HG02943 (cell line): Measurements from ENCODE around the gene FADS6.

Source experiments
- ATAC-seq: cut with Tn5 transposase; IDR thresholded peaks from one replicate; pipeline ENCODE4 v1.9.1; 2021; ENCODE audit warnings: mild to moderate bottlenecking, low read depth, moderate library complexity; ENCODE audit not compliant: unreplicated experiment

FADS6 gene, protein sequence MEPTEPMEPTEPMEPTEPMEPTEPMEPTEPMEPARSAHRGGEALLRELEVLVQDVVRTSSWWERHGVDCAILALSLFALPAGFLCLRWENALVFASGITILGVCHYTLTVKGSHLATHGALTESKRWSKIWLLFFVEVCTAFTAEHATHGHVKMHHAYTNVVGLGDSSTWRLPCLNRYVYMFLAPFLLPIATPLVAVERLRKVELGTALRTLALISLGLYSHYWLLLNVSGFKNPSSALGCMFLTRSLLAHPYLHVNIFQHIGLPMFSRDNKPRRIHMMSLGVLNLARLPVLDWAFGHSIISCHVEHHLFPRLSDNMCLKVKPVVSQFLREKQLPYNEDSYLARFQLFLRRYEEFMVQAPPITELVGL

DNA sequence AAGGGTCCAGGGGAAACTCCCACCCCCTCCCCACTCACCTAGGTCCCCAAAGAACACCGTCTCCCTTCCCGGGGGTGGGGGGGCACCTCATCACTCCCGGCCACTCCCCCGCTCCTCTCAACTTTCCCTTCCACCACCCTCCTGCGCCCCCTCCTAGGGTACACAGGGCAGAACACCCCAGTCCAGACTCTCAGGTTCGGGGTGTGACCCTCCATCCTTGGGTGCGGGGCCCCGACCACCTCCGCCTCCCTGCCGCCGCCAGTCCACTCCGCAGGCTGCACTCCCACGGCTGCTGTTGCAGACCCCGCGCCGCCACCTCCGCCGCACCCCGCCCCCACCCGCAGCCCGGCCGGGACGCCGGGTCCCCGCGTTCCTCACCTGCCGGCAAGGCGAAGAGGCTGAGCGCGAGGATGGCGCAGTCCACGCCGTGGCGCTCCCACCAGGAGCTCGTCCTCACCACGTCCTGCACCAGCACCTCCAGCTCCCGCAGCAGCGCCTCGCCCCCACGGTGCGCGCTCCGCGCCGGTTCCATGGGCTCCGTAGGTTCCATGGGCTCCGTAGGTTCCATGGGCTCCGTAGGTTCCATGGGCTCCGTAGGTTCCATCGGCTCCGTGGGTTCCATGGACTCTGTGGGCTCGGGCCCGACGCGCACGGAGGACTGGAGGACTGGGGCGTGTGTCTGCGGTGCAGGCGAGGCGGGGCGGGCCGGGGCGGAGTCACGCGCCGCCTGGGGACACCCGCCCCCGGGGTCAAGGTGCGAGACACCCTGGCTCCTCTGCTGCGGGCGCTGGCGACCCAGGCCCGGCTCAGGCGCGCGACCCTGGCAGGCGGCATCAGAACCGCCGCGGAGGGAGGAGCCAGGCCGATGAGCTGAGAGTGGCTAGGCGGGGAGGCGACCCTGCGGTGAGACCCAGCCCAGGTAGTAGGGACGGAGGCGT is at the start of gene FADS6:
Gene FADS6 (minus strand): TSS at position 660 of the 938 bp plus-strand sequence. CDS start 38 bp downstream, at position 622.
- ATAC-seq: no peak

DNA sequence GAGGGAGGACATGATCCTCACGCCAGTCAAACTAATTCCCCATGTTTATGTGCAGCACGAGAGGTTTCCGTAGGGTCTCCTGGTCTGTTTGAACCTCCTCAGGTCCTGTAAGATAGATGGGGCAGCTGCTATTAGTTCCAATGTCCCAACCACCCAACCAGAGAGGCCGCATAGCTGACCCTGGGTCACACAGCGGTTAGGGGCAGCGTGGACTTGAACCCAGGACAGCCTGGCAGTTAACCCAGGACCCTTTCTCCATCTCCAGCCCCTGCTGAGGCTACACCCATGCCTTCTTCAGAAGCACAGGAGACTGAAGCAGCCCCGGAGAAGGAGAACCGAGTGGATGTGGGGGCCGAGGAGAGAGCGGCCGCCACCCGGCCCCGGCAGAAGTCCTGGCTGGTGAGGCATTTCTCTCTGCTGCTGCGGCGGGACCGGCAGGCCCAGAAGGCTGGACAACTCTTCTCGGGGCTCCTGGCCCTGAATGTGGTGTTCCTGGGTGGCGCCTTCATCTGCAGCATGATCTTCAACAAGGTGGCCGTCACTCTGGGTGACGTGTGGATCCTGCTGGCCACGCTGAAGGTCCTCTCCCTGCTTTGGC is 47.8 kb upstream of the FADS6 start:
- no peak for ATAC-seq

DNA sequence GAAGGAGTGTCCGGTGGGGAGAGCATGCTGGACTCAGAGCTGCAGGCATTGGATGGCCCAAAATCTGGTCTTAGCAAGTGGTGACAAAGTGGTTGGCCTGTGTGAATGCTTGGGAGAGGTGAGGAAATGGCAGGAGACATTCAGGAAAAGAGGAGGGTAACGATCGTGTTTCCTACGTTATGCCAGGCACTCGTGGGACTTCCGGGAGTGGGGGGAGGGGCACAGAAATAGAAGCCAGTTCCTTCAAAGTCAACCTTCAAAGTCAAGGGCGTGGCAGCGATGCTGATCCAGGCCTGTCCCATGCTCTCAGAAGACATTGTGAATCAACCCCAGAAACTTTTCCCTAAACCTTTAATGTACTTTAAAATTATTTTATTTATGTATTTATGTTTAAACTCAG is 46.1 kb upstream of the FADS6 start:
- ATAC-seq: no peak

DNA sequence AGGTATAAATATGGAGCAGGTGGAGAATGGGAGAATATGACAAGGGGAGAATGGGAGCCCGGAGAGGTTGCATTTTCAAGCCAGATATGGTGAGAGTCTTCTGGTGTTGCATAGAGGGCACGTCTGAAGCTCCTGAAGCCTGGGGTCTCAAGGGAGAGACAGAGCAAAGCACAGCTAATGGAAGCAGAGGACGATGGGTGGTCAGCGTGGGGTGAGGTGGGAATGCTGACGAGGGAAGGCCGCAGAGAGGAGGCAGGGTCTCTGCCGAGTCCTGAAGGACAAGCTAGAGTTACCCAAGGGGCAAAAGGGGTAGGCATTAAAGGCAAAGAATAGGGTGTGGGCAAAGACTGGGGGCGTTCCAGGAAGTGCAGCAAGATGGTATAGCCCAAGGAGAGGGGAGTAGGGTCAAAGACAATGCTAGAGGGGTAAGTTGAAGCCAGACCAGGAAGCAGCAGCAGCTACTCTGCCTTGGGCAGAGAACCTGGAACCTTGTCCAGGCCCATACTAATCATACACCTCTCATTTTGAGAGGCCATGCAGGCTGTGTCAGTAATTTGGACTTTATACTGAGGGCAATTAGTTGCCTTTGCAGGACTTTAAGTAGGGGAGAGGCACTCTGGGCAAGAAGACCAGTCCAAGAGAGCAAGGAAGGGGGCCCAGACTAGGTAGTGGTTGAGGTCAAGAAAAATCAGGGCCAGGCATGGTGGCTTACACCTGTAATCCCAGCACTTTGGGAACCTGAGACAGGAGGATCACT is 44.9 kb upstream of the FADS6 start:
- no peak for ATAC-seq

DNA sequence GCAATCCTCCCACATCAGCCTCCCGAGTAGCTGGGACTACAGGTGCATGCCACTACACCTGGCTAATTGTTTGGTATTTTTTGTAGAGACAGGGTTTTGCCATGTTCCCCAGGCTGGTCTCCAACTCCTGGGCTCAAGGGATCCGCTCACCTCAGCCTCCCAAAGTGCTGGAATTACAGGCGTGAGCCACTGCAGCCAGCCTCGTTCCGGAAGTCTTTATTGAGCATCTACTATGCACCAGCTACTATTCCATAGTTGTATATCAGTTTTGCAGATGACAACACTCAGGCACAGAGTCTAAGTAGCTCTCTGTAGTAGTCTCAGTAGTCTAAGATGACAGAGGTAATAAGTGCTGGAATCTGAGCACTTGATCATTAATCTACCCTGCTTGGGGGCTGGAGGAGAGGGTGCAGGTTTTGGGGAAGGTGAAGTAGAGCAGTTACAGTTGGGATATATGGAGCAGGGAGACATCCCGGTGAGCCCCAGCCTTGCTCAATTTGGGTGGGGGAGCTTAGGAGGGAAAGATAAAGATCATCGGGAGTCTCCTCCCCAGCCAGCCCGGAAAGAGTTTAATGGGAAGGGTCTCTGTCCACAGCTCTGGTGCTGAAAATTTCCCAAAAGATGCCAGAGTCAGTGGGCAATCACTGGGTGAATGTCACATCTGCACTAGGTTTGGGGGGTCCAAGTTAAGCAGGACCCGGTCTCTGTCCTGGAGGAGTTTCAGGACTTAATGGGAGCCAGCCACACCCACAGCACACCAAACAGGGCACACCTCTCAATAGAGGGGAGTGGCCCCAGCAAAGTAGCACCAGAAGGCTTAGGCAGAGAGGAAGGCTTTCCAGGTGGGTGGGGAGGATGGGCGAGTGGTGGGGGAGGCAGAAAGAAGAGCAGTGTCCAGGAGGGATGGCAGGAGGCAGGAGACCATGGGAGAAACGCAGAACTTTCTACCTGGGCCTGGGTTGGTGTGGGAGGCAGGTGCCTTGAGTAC is 43.9 kb upstream of the FADS6 start:
- no peak for ATAC-seq

DNA sequence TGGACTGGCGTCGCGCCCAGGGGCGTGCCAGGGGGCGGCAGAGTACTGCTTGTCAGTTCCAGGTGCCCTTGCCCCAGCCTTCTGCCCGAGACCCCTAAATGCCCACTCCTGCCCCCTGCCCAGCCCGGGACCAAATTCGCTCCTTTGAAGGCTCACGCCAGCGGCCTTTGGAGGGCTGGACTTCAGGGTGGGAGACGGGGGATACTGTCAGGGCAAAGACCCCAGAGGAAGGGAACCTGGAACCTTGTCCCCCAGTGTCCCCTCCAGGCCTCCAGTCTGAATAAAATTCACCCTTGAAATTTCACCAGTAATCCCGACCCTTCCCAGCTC is 43.0 kb upstream of the FADS6 start:
- no peak for ATAC-seq

DNA sequence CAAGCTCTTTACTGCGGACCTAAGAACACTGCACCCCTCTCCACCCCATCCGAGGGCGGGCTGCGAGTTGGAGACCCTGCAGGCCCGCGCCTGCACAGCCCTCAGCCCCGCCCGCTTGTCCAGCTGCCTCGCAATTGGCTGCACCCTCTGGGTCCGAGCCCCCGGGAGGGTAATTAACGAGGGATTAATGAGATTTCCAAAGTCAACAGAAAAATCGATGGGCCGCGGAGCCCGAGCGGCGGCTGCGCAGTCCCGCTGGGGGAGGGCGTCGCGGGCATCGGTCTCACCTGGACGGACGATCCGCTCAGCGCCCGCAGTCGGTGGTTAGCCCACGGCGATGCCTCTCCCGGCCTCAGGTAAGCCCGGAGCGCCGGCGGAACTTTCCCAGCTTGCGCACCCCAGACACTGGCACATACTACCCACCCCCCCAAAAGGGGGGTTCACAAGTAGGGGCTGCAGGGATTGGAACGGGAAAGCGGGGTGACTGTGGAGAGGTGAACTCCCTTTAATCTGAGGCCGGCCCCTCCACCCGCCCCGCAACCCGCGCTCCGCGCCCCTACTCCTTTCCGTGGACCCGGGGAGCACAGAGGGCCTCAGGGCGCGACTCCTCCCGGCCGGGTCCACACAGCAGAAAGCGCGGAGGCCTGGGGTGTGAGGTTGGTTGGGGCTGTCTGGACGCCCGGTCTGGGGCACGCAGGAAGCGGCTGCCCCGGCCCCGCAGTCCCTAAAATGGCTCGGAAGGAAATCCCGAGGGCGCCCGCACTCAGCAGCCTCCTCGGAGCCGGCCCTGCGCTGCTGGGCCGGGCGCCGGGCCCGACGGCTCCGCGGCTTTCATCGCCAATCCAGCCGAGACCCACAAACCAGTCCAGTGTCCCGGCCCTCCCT is 42.4 kb upstream of the FADS6 start, which contains the start of gene OTOP3:
Gene OTOP3 (plus strand): TSS at position 314 of the 885 bp plus-strand sequence. CDS start 24 bp downstream, at position 338.
- ATAC-seq: no peak

DNA sequence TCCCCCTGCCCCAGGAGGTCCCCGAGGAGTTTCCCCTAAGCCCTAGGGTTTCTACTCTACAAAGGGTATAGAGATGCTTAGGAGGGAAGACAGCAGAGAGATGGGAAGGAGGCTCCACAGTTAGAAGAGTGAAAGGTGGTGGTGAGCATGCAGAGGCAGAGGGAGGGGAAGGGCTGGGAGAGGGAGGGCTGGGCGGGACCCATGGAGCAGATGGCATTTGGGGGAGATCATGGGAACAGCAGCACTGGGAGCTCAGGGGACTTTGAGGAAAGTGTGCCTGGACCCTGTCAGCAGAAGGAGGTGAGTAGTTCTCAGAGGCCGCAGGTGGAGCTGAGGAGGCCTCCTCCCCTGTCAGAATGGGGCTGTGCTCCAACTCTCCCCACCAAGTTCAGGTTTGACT is 41.6 kb upstream of the FADS6 start:
- no peak for ATAC-seq

DNA sequence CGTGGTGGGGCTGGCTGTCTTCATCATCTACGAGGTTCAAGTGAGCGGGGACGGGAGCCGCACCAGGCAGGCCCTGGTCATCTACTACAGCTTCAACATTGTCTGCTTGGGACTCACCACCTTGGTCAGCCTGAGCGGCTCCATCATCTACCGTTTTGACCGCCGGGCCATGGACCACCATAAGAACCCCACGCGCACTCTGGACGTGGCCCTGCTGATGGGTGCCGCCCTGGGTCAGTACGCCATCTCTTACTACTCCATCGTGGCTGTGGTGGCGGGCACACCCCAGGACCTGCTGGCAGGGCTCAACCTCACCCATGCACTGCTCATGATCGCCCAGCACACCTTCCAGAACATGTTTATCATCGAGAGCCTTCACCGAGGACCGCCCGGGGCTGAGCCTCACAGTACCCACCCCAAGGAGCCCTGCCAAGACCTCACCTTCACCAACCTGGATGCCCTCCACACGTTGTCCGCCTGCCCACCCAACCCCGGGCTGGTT is 37.2 kb upstream of the FADS6 start:
- ATAC-seq: no peak

DNA sequence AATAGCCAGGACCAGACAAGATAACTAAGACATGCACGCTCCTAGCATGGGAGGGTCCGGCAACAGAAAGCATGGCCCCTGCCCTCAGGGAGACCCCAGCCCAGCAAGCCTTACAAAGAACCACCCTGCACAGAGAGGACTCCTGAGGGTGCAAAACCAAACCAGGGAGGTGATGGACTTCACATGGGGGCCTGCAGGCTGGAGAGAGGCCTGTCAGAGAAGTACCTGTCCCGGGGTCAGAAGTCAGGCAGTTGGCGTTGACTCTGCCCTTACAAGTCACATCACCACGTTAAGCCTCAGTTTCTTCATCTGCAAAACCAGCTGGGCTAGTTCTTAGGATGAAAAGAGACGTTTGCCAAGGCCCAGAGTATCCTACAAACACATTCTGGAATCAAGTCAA is 35.4 kb upstream of the FADS6 start:
- ATAC-seq: no peak

DNA sequence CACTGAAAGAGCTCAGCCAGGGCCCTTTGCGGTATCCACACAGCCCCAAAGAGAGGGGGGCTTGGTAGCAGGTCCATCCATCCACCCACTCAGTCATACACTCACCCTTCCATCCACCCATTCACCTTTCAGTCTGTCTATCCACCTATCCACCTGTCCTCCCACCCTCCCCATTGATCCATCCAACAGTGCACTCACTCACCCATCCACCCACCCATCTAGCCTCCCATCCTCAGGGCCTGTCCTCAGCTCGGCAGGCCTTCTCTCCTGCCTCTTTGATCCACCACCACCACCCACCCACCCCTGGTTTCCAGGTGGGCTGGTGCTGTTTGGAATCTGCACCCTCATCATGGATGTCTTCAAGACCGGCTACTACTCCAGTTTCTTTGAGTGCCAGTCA is 31.8 kb upstream of the FADS6 start:
- no peak for ATAC-seq

DNA sequence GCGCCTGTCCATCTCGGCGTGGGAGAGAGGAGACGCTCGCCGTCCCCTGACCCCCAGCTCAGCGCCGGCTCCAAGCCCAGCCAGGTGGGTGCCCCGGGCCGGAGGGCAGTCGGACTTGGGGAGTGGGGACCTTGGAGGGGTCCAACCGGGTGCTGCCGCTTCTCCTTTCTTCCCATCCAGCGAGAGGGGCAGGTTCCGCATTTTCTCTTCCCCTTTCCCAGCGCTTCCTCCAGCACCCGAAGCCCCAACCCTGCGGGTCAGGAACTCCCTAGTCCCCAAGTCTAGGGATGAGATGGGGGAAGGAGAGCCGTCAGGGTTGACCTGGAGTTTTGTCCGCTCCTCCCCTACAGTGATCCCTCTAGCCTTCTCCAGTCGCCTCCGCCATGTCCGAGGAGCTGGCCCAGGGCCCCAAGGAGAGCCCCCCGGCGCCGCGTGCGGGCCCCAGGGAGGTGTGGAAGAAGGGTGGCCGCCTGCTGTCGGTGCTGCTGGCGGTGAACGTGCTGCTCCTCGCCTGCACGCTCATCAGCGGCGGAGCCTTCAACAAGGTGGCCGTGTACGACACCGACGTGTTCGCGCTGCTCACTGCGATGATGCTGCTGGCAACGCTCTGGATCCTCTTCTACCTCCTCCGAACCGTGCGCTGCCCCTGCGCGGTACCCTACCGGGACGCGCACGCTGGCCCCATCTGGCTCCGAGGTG is 31.0 kb upstream of the FADS6 start, which contains the start of gene OTOP2:
Gene OTOP2 (plus strand): TSS at position 24 of the 699 bp plus-strand sequence. CDS start 360 bp downstream, at position 384.
- ATAC-seq: no peak

DNA sequence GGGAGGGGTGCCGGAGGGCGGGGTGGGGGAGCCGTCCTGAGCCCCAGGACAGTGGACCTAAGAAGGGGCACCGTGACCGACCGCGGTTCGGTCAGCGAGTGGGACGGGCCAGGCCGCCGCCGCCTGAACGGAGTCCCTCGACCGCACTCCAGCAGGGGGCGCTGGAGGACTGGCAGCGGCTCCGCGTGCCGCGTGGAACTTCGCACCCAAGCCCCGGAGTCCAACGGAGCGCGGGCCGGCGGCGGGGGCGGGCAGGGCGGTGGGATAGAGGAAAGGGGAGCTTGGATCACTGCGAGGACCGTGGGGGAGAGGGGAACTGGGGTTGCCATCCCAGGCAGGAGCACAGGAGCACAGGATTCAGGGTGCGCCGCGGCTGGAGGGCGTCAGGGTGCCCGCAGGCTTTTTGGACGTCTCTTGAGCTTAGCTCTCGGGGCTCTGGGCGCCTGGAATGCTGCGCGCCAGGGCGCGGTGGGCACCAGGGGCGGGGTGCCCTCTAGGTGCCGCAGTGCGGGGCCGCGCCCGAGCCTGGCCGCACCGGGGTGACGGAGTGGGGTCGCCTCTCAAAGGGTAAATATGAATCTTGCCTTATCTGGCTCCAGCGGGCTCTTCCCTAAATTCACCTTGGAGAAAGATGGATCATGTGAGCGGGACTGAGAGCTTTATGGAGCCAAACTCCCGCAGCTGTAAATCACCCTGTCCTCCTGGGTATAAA is 30.3 kb upstream of the FADS6 start:
- no peak for ATAC-seq

DNA sequence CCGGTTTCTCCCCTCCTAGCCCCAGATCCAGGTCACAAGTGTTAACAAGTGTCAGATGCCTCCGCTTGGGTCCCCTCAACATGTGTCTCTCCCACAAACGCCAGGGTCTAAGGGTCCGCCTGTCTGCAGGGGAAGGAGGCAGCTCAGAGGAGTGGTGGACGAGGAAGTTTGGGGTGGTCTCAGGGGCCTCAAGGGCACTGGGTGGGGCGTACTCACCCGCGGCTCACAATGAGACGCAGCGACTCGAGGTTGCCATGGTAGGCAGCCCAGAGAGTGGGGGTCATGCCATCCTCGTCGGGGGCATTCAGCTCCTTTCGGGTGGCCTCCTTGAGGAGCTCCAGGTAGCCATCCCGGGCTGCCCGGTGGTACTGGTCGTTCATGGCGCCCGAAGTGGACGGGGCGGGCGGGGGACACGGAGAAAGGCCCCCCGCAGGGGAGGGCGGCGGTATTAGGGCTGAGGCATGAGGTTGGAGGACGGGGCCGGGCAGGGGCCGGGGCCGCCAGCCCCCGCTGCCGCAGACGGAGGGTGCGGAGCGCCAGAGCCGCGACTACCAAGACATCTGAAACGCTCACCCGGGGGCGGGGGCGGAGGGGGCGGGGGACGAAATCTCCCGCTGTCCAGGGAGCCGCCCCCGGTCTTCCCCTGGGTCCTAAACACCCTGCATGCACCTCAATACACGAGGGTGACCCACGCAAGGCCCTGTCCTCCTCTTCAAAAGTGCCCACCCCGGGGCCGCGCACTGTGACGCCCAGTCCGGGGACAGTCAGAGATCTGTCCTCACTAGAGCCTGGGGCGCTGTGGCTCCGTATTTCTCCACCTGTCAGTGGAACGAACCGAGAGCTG is 29.5 kb upstream of the FADS6 start, which contains the start of gene USH1G:
Gene USH1G (minus strand): TSS at position 562 of the 844 bp plus-strand sequence. CDS start 182 bp downstream, at position 380.
- ATAC-seq: no peak

DNA sequence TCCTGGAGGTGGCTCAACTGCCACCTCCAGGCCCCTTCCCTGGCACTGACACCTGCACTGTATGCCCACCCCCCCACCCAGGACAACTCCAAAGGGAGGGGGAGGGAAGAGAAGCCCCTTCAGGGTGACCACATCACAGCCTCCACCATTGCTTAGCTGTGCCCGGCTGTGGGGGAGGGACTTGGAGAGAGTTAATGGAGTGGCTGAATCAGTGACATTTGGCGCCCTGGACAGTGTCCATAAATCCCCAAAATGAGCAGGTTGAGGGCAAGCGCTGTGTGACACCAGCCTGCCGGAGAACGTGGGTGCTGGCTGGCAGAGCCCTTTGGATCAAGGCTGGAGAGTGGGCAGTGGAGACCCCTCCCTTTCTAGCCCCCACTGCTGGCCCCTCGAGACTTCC is 28.7 kb upstream of the FADS6 start:
- no peak for ATAC-seq

DNA sequence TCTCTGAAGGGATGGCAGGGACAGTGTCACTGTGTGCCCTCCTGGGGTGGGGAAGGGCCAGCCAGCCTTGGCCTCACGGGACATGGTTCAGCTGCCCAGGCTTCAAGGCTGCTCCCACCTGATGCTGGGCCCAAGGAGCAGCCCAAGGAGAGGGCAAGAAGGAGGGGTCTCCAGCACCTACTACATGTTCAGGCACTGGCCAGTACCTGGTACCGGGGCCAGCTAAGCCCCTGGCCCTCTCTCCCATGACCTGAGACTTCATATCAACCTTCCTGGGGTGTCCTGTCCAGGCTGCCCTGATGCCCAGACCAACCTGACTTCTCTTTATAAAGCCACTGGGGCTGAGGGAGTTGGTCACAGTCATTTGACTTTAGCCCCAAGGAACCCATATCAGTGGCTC is 28.3 kb upstream of the FADS6 start:
- no peak for ATAC-seq
